Smooth muscle cell (in vitro differentiated cells): ENCODE data around the gene KIAA1217. TPM values are rescaled to one million over a fixed set of nuclear protein-coding genes. Genes with fewer than 3 reads are reported as not detected.

Experiments used
- DNase-seq: peaks from one replicate; lab custom pipeline; 2025; ENCODE audit not compliant: unreplicated experiment; lab: John Stamatoyannopoulos, UW
- H2AFZ ChIP-seq: fragments of 200-600 bp; sonication (generic); 2 replicates; pipeline ENCODE4 v1.6.0; 2016; ENCODE audit warnings: antibody characterized with exemption, low read depth, mild to moderate bottlenecking
- H3F3A ChIP-seq: fragments of 200-600 bp; sonication (generic); 2 replicates; pipeline ENCODE4 v1.6.0; 2017; ENCODE audit warnings: antibody characterized with exemption, low read depth
- H3K27ac ChIP-seq: fragments of 200-600 bp; sonication (generic); 2 replicates; pipeline ENCODE4 v1.5.1; 2016; ENCODE audit warnings: low read depth, mild to moderate bottlenecking
- H3K27me3 ChIP-seq: fragments of 200-600 bp; sonication (generic); 2 replicates; pipeline ENCODE4 v1.6.1; 2016; ENCODE audit warnings: low read depth, mild to moderate bottlenecking
- H3K36me3 ChIP-seq: fragments of 200-600 bp; sonication (generic); 2 replicates; pipeline ENCODE4 v1.5.1; 2016; ENCODE audit warnings: low read depth
- H3K4me1 ChIP-seq: fragments of 200-600 bp; sonication (generic); 2 replicates; pipeline ENCODE4 v1.5.1; 2016; ENCODE audit warnings: low read depth
- H3K4me2 ChIP-seq: fragments of 200-600 bp; sonication (generic); 2 replicates; pipeline ENCODE4 v1.6.0; 2016; ENCODE audit warnings: mild to moderate bottlenecking
- H3K4me3 ChIP-seq: fragments of 200-600 bp; sonication (generic); 2 replicates; pipeline ENCODE4 v1.5.1; 2016; ENCODE audit warnings: mild to moderate bottlenecking
- H3K79me2 ChIP-seq: fragments of 200-600 bp; sonication (generic); 2 replicates; pipeline ENCODE4 v1.6.0; 2016; ENCODE audit warnings: low read depth, mild to moderate bottlenecking
- H3K9ac ChIP-seq: fragments of 200-600 bp; sonication (generic); 2 replicates; pipeline ENCODE4 v1.6.0; 2016; ENCODE audit warnings: low read depth
- H3K9me3 ChIP-seq: fragments of 200-600 bp; sonication (generic); replicated peaks from 2 replicates; pipeline ENCODE4 v1.5.1; 2016; ENCODE audit warnings: low read depth
- H4K20me1 ChIP-seq: fragments of 200-600 bp; sonication (generic); 2 replicates; pipeline ENCODE4 v1.6.0; 2016; ENCODE audit warnings: low read depth
- CTCF ChIP-seq: fragments of 200-600 bp; sonication (generic); IDR thresholded peaks from 2 replicates; pipeline ENCODE4 v1.5.1; 2017; ENCODE audit warnings: borderline replicate concordance, mild to moderate bottlenecking, antibody characterized with exemption; ENCODE audit not compliant: insufficient read depth, poor library complexity, severe bottlenecking
- WGBS: methylation state at CpG from one replicate; pipeline ENCODE4 v1.1.7; 2016; ENCODE audit warnings: low lambda C conversion rate; 5-methylcytosine and 5-hydroxymethylcytosine counted together
- polyA plus RNA-seq: library from polyadenylated mRNA; unstranded; fragments of >200 nt; fragmentation: Nextera tagmentation; extraction: Ambion mirVana; gene quantifications from 2 replicates; pipeline ENCODE4 v1.2.1, GENCODE V29; 2016
- total RNA-seq: library from RNA; depleted of rRNA; stranded (reverse); fragments of >200 nt; gene quantifications from 2 replicates; pipeline ENCODE4 v1.2.3, GENCODE V29; 2014

Gene KIAA1217
- total and polyA plus RNA-seq, 2 experiments from 2014 or later: 43.3 to 68.8 TPM

DNA sequence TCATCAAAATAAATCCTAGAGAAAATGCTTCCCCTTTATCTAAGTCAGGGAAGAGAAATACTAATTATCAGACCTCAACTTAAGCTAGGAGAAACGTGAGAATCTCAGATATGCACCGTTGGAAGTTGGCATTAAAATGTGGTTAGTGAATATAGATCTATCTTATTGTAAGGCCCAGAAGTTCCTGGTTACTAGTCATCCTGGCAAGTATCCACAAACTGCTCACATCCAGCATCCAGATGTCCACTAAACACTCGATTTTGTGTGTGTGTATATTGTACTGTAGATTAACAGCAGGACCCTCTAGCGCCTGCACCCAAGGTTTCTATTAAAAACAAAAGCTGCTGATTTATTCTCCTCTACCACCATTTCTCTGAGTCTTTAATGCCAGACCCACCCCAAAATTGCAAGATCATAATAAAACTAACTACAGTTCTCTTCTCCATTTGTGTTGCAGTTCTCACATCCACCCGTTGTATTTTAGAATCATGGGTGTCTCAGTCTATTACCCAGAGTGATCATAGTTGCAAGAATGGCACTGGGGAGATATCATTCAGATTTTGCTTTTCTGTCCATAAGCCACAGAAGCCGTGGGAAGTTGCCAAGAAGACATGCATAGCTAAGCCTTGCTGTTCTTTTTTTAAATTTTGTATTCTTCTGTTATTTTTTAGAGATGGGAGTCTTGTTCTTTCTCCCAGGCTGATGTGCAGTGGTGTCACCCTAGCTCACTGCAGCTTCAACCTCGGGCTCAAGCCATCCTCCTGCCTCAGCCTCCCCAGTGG is 165.4 kb downstream of the KIAA1217 start:
- no peak overlapping the region for H3K9ac ChIP-seq
- H3K79me2 ChIP-seq: no peaks in the 10 kb centered on the region
- no peak overlapping the region for H2AFZ ChIP-seq
- H3K4me1 ChIP-seq: no peaks in the 10 kb centered on the region
- no peak overlapping the region for H3K4me3 ChIP-seq
- H3K27ac ChIP-seq: peak overlapping the region; percentile 14
- H4K20me1 ChIP-seq: no peaks in the 10 kb centered on the region
- no peaks in the 10 kb centered on the region for H3F3A ChIP-seq
- DNase-seq: no peak
- no peak for TF ChIP-seq CTCF
- H3K9me3 ChIP-seq: no peaks in the 10 kb centered on the region
- no peak overlapping the region for H3K4me2 ChIP-seq
- H3K27me3 ChIP-seq: no peaks in the 10 kb centered on the region
- WGBS: 73% methylated on average over 7 of the region's 7 CpGs
- no peaks in the 10 kb centered on the region for H3K36me3 ChIP-seq

DNA sequence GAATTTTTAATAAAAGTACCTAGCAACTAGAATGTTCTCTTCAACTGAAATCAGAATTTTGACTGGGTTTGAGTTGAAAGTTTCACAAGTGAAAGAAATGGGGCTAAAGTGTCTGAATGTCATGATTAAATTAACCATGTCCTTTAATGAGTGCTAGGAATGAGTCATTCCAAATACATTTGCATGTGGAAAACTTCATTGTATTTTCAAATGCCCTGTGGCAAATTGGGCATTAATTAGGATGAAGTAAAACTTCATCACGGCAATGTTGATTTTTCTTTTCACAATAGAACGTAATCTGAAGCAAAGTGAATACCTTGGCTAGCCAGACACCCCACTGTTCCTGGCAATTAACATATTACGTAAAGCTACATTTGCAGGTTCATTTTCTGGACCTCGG is 166.6 kb downstream of the KIAA1217 start:
- no peaks in the 10 kb centered on the region for H3F3A ChIP-seq
- no peak overlapping the region for H2AFZ ChIP-seq
- H3K36me3 ChIP-seq: no peaks in the 10 kb centered on the region
- no peak for DNase-seq
- H3K27me3 ChIP-seq: no peaks in the 10 kb centered on the region
- H3K4me2 ChIP-seq: no peak overlapping the region
- no peaks in the 10 kb centered on the region for H3K4me1 ChIP-seq
- no peak overlapping the region for H3K9ac ChIP-seq
- TF ChIP-seq CTCF: no peak
- H4K20me1 ChIP-seq: no peaks in the 10 kb centered on the region
- H3K27ac ChIP-seq: no peak overlapping the region
- no peaks in the 10 kb centered on the region for H3K79me2 ChIP-seq
- WGBS: 81% methylated on average over 4 of the region's 4 CpGs
- H3K4me3 ChIP-seq: no peak overlapping the region
- no peaks in the 10 kb centered on the region for H3K9me3 ChIP-seq

DNA sequence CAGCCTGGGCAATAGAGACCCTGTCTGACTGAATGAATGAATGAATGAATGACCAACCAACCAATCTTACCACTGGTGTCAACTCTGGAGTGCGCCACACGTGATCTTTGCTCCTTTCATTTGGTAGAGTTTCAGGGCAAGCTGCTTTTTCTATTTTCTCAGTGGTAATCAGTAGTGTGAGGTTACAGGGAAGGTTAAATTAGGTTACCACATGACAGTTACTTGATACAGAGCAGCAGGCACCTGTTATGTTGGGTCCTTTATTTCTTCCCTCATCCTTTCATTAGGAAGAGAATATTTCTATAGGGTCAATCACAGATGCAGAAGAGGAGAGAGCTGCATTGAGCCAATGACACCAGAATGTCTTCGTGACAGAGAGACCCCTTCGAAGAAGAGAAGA is 167.8 kb downstream of the KIAA1217 start:
- no peaks in the 10 kb centered on the region for H3K27me3 ChIP-seq
- no peaks in the 10 kb centered on the region for H3K36me3 ChIP-seq
- no peaks in the 10 kb centered on the region for H4K20me1 ChIP-seq
- H3F3A ChIP-seq: no peaks in the 10 kb centered on the region
- H3K79me2 ChIP-seq: no peaks in the 10 kb centered on the region
- H3K9ac ChIP-seq: no peak overlapping the region
- no peaks in the 10 kb centered on the region for H3K9me3 ChIP-seq
- no peak overlapping the region for H3K4me3 ChIP-seq
- H3K27ac ChIP-seq: no peak overlapping the region
- no peak overlapping the region for H3K4me2 ChIP-seq
- no peaks in the 10 kb centered on the region for H3K4me1 ChIP-seq
- 99% methylated on average over 4 of the region's 4 CpGs for WGBS
- H2AFZ ChIP-seq: no peak overlapping the region
- DNase-seq: no peak
- TF ChIP-seq CTCF: no peak
